Nephron (organoid): ENCODE results near the gene NUDT3.
A peak's percentile ranks its signal among the peaks of the same experiment; 100 is the strongest.
"Not testable (repeated sequence)": the region's sequence is repeated elsewhere in the genome, so short reads cannot be mapped to it uniquely, and the experiment has no call there.

Experiments used
- H3K27ac Mint-ChIP-seq, 3 experiments: 2 replicates each; pipeline ENCODE4 v1.8.0; 2020; ENCODE audit warnings: mixed read lengths in 3 of 3, mild to moderate bottlenecking in 2 of 3, moderate library complexity in 1 of 3
- H3K27me3 Mint-ChIP-seq: 2 replicates; pipeline ENCODE4 v1.8.0; 2021; ENCODE audit warnings: low read depth, mild to moderate bottlenecking, moderate library complexity, mixed read lengths
- H3K36me3 Mint-ChIP-seq: 2 replicates; pipeline ENCODE4 v1.8.0; 2020; ENCODE audit warnings: low read depth, mixed read lengths
- H3K4me1 Mint-ChIP-seq: 2 replicates; pipeline ENCODE4 v1.8.0; 2020; ENCODE audit warnings: mixed read lengths
- H3K4me3 Mint-ChIP-seq, 3 experiments: 2 replicates each; pipeline ENCODE4 v1.8.0; 2020; ENCODE audit warnings: mild to moderate bottlenecking in 3 of 3, mixed read lengths in 3 of 3, moderate library complexity in 2 of 3
- H3K9me3 Mint-ChIP-seq: 2 replicates; pipeline ENCODE4 v1.8.0; 2020; ENCODE audit warnings: mixed read lengths
- CTCF ChIP-seq, 3 experiments: fragments of 200-600 bp; sonication (generic); IDR thresholded peaks; one replicate each; pipeline ENCODE4 v1.5.0; 2021; ENCODE audit warnings: antibody characterized with exemption in 3 of 3; ENCODE audit not compliant: unreplicated experiment in 3 of 3

The NUDT3 gene

GRCh38 chr6:34273242-34273805 lies 119.1 kb downstream of the NUDT3 start:
- no peak for TF ChIP-seq CTCF (IDR thresholded peaks at IDR 0.05; ENCODE audit: unreplicated experiment in 3 of 3)
- Mint-ChIP-seq H3K27me3 (no peaks in the 10 kb centered on the region), H3K4me3 (no peak overlapping the region)

GRCh38 chr6:34272013-34272926 lies 120.2 kb downstream of the NUDT3 start:
- no peak overlapping the region for H3K4me3 Mint-ChIP-seq
- H3K4me1 Mint-ChIP-seq, result no peaks in the 10 kb centered on the region
- H3K36me3 Mint-ChIP-seq, result peaks cover 5% of the 10 kb centered on the region

More at GRCh38 chr6:34273242-34273805, 119.1 kb downstream of the NUDT3 start:
- no peaks in the 10 kb centered on the region for H3K4me1 Mint-ChIP-seq
- peak overlapping the region in 1 of 3 experiments; percentile 59 for H3K27ac Mint-ChIP-seq
- peaks cover 7% of the 10 kb centered on the region for H3K36me3 Mint-ChIP-seq
- no peaks in the 10 kb centered on the region for H3K9me3 Mint-ChIP-seq

GRCh38 chr6:34269658-34270341 lies 122.7 kb downstream of the NUDT3 start:
- not testable (repeated sequence) for H3K36me3 Mint-ChIP-seq, H3K27ac Mint-ChIP-seq, H3K9me3 Mint-ChIP-seq, H3K27me3 Mint-ChIP-seq, H3K4me1 Mint-ChIP-seq, H3K4me3 Mint-ChIP-seq

More at GRCh38 chr6:34272013-34272926, 120.2 kb downstream of the NUDT3 start:
- H3K27ac Mint-ChIP-seq, result no peak overlapping the region
- no peak for TF ChIP-seq CTCF (IDR thresholded peaks at IDR 0.05; ENCODE audit: unreplicated experiment in 3 of 3)
- H3K9me3 Mint-ChIP-seq, result no peaks in the 10 kb centered on the region
- H3K27me3 Mint-ChIP-seq, result no peaks in the 10 kb centered on the region

GRCh38 chr6:34269132-34269531 lies 123.3 kb downstream of the NUDT3 start:
- not testable (repeated sequence) for H3K27me3 Mint-ChIP-seq, H3K4me3 Mint-ChIP-seq, H3K36me3 Mint-ChIP-seq, H3K9me3 Mint-ChIP-seq, H3K27ac Mint-ChIP-seq, H3K4me1 Mint-ChIP-seq

GRCh38 chr6:34267746-34268145 lies 124.7 kb downstream of the NUDT3 start:
- H3K27ac Mint-ChIP-seq, result no peak overlapping the region
- H3K4me3 Mint-ChIP-seq, result no peak overlapping the region
- H3K4me1 Mint-ChIP-seq, result no peaks in the 10 kb centered on the region
- TF ChIP-seq CTCF (IDR thresholded peaks at IDR 0.05; ENCODE audit: unreplicated experiment in 3 of 3), result no peak
- peaks cover 13% of the 10 kb centered on the region for H3K36me3 Mint-ChIP-seq
- no peaks in the 10 kb centered on the region for H3K27me3 Mint-ChIP-seq
- H3K9me3 Mint-ChIP-seq, result peaks cover 17% of the 10 kb centered on the region

- H3K9me3 Mint-ChIP-seq, result peaks cover 28% of the 10 kb centered on the region
- not testable (repeated sequence) for H3K27me3 Mint-ChIP-seq, H3K27ac Mint-ChIP-seq, H3K4me3 Mint-ChIP-seq, H3K4me1 Mint-ChIP-seq
- H3K36me3 Mint-ChIP-seq, result peaks cover 23% of the 10 kb centered on the region
Measured at GRCh38 chr6:34263484-34263883, 129.0 kb downstream of the NUDT3 start.

GRCh38 chr6:34260576-34261267 lies 131.7 kb downstream of the NUDT3 start:
- H3K4me1 Mint-ChIP-seq, result no peaks in the 10 kb centered on the region
- peaks cover 28% of the 10 kb centered on the region for H3K9me3 Mint-ChIP-seq
- peaks cover 23% of the 10 kb centered on the region for H3K36me3 Mint-ChIP-seq
- peaks cover 4% of the 10 kb centered on the region for H3K27me3 Mint-ChIP-seq
- no peak overlapping the region for H3K4me3 Mint-ChIP-seq
- no peak overlapping the region for H3K27ac Mint-ChIP-seq
- no peak for TF ChIP-seq CTCF (IDR thresholded peaks at IDR 0.05; ENCODE audit: unreplicated experiment in 3 of 3)
